GM18520 (cell line): ENCODE results near the gene ATP6AP2.
"Not testable (repeated sequence)": the region's sequence is repeated elsewhere in the genome, so short reads cannot be mapped to it uniquely, and the experiment has no call there.

Experiments used
- ATAC-seq: cut with Tn5 transposase; IDR thresholded peaks from one replicate; pipeline ENCODE4 v1.9.1; 2021; ENCODE audit not compliant: unreplicated experiment

ATP6AP2 gene

GRCh38 chrX:40580537-40581335, at the start of gene ATP6AP2:
Gene ATP6AP2 (plus strand): TSS chrX:40580970. CDS start chrX:40581066, 96 bp downstream.
- peak; percentile 94 for ATAC-seq

GRCh38 chrX:40531056-40531826, 49.5 kb upstream of the ATP6AP2 start:
- ATAC-seq: no peak

- ATAC-seq: no peak
These were observed 43.5 kb upstream of the ATP6AP2 start for GRCh38 chrX:40537310-40537709.

- ATAC-seq: no peak
These were observed 42.4 kb upstream of the ATP6AP2 start for GRCh38 chrX:40538406-40538805.

GRCh38 chrX:40539214-40540142, 41.3 kb upstream of the ATP6AP2 start:
- ATAC-seq: no peak

- no peak for ATAC-seq
These were observed 38.6 kb upstream of the ATP6AP2 start for GRCh38 chrX:40542208-40542607.

GRCh38 chrX:40542972-40543371, 37.8 kb upstream of the ATP6AP2 start:
- ATAC-seq: no peak

GRCh38 chrX:40543661-40544328, 37.0 kb upstream of the ATP6AP2 start:
- ATAC-seq: no peak

- no peak for ATAC-seq
These were observed 36.2 kb upstream of the ATP6AP2 start for GRCh38 chrX:40544343-40545266.

GRCh38 chrX:40546870-40547269, 33.9 kb upstream of the ATP6AP2 start:
- ATAC-seq: no peak

GRCh38 chrX:40550066-40550465, 30.7 kb upstream of the ATP6AP2 start:
- no peak for ATAC-seq

GRCh38 chrX:40552768-40553167, 28.0 kb upstream of the ATP6AP2 start:
- ATAC-seq: no peak

GRCh38 chrX:40558590-40558989, 22.2 kb upstream of the ATP6AP2 start:
- ATAC-seq: no peak

GRCh38 chrX:40563784-40564183, 17.0 kb upstream of the ATP6AP2 start:
- no peak for ATAC-seq

- no peak for ATAC-seq
These were observed 16.3 kb upstream of the ATP6AP2 start for GRCh38 chrX:40564447-40564846.

GRCh38 chrX:40570346-40571093, 10.2 kb upstream of the ATP6AP2 start:
- ATAC-seq: no peak

- not testable (repeated sequence) for ATAC-seq
These were observed 9.6 kb upstream of the ATP6AP2 start for GRCh38 chrX:40571164-40571563.

GRCh38 chrX:40571600-40571999, 9.2 kb upstream of the ATP6AP2 start:
- ATAC-seq: no peak

- ATAC-seq: no peak
These were observed 7.0 kb upstream of the ATP6AP2 start for GRCh38 chrX:40573763-40574162.
